Measurements from ENCODE around the gene CACNA1F.
A peak's percentile ranks its signal among the peaks of the same experiment; 100 is the strongest.
"Not testable (repeated sequence)": the region's sequence is repeated elsewhere in the genome, so short reads cannot be mapped to it uniquely, and the experiment has no call there.

The CACNA1F gene

GRCh38 chrX:49177338-49177833 is 55.8 kb downstream of the CACNA1F start:
- peak; percentile 54 to 73 (median 72) for DNase-seq
- H3K4me3 ChIP-seq (ENCODE audit: control insufficient read depth in 1 of 7, extremely low read depth in 1 of 7, insufficient read depth in 4 of 7, low read depth in 2 of 7, low read length in 6 of 7), result no peak overlapping the region
- H3K36me3 ChIP-seq (ENCODE audit: control insufficient read depth in 4 of 4, insufficient read depth in 4 of 4, low read length in 3 of 4), result peaks cover 2 to 51% (median 21%) of the 10 kb centered on the region in 4 experiments
- H3K27ac ChIP-seq (ENCODE audit: insufficient read depth in 1 of 2, low read depth in 1 of 2, low read length in 2 of 2, poor library complexity in 1 of 2, severe bottlenecking in 2 of 2), result no peak overlapping the region
- CTCF ChIA-PET, result interaction anchor here (0.9 to 1.9 kb wide), 8 partner anchors 9 to 50 kb away, joined by 3 to 12 read pairs (median 3); partner anchors contain the start of gene MAGIX
- H3K9me3 ChIP-seq (ENCODE audit: control extremely low read depth in 1 of 5, control insufficient read depth in 4 of 5, insufficient read depth in 2 of 5, low read depth in 1 of 5, low read length in 4 of 5), result no peaks in the 10 kb centered on the region
- POLR2A ChIA-PET, result interaction anchor here (1.0 to 1.3 kb wide), 2 partner anchors 10 to 14 kb away, joined by 3 to 7 read pairs; no protein-coding TSS in a partner anchor
- 73% methylated on average over 2 of the region's 4 CpGs for WGBS (ENCODE audit: insufficient coverage)
- peaks cover 3 to 37% (median 22%) of the 10 kb centered on the region in 4 experiments for H3K4me1 ChIP-seq (ENCODE audit: control extremely low read depth in 1 of 4, control insufficient read depth in 4 of 4, insufficient read depth in 4 of 4, low read length in 3 of 4)
- no peaks in the 10 kb centered on the region for H3K27me3 ChIP-seq (replicated peaks in 2 of 5; ENCODE audit: control insufficient read depth in 4 of 5, insufficient read depth in 5 of 5, low read length in 4 of 5)

GRCh38 chrX:49176421-49177326 is 56.5 kb downstream of the CACNA1F start:
- Histone ChIP-seq H3K9me3 (ENCODE audit: control extremely low read depth in 1 of 5, control insufficient read depth in 4 of 5, insufficient read depth in 2 of 5, low read depth in 1 of 5, low read length in 4 of 5) (peaks cover 0 to 3% (median 0%) of the 10 kb centered on the region in 5 experiments), H3K36me3 (ENCODE audit: control insufficient read depth in 4 of 4, insufficient read depth in 4 of 4, low read length in 3 of 4) (peaks cover 0 to 51% (median 19%) of the 10 kb centered on the region in 4 experiments), H3K27ac (ENCODE audit: insufficient read depth in 1 of 2, low read depth in 1 of 2, low read length in 2 of 2, poor library complexity in 1 of 2, severe bottlenecking in 2 of 2) (no peak overlapping the region), H3K4me3 (ENCODE audit: control insufficient read depth in 1 of 7, extremely low read depth in 1 of 7, insufficient read depth in 4 of 7, low read depth in 2 of 7, low read length in 6 of 7) (peak overlapping the region in 1 of 7 experiments; percentile 5), H3K27me3 (replicated peaks in 2 of 5; ENCODE audit: control insufficient read depth in 4 of 5, insufficient read depth in 5 of 5, low read length in 4 of 5) (no peaks in the 10 kb centered on the region), H3K4me1 (ENCODE audit: control extremely low read depth in 1 of 4, control insufficient read depth in 4 of 4, insufficient read depth in 4 of 4, low read length in 3 of 4) (peaks cover 3 to 40% (median 23%) of the 10 kb centered on the region in 4 experiments)
- ChIA-PET CTCF (interaction anchor here (0.9 to 1.9 kb wide), 7 partner anchors 10 to 50 kb away, joined by 3 to 12 read pairs (median 3); partner anchors contain the start of gene MAGIX), POLR2A (interaction anchor here (1.0 to 2.0 kb wide), 3 partner anchors 10 to 14 kb away, joined by 3 to 7 read pairs (median 6); no protein-coding TSS in a partner anchor)
- no peak for DNase-seq
- WGBS (ENCODE audit: insufficient coverage), result 71% methylated on average over 26 of the region's 27 CpGs

GRCh38 chrX:49175435-49176274 is 57.5 kb downstream of the CACNA1F start:
- Histone ChIP-seq H3K4me3 (ENCODE audit: control insufficient read depth in 1 of 7, extremely low read depth in 1 of 7, insufficient read depth in 4 of 7, low read depth in 2 of 7, low read length in 6 of 7) (no peak overlapping the region), H3K27ac (ENCODE audit: insufficient read depth in 1 of 2, low read depth in 1 of 2, low read length in 2 of 2, poor library complexity in 1 of 2, severe bottlenecking in 2 of 2) (no peak overlapping the region), H3K4me1 (ENCODE audit: control extremely low read depth in 1 of 4, control insufficient read depth in 4 of 4, insufficient read depth in 4 of 4, low read length in 3 of 4) (peaks cover 3 to 43% (median 24%) of the 10 kb centered on the region in 4 experiments), H3K27me3 (replicated peaks in 2 of 5; ENCODE audit: control insufficient read depth in 4 of 5, insufficient read depth in 5 of 5, low read length in 4 of 5) (no peaks in the 10 kb centered on the region), H3K36me3 (ENCODE audit: control insufficient read depth in 4 of 4, insufficient read depth in 4 of 4, low read length in 3 of 4) (peaks cover 0 to 51% (median 18%) of the 10 kb centered on the region in 4 experiments), H3K9me3 (ENCODE audit: control extremely low read depth in 1 of 5, control insufficient read depth in 4 of 5, insufficient read depth in 2 of 5, low read depth in 1 of 5, low read length in 4 of 5) (peaks cover 0 to 5% (median 0%) of the 10 kb centered on the region in 5 experiments)
- 88% methylated on average over 36 of the region's 43 CpGs for WGBS (ENCODE audit: insufficient coverage)
- ChIA-PET POLR2A (interaction anchor here (2.0 kb wide), 1 partner anchor 9 kb away, joined by 6 read pairs; no protein-coding TSS in a partner anchor), CTCF (interaction anchor here (0.6 to 1.9 kb wide), 7 partner anchors 9 to 55 kb away, joined by 3 to 12 read pairs (median 4); no protein-coding TSS in a partner anchor)
- DNase-seq, result peak in 1 of 3 donors; percentile 43

GRCh38 chrX:49174723-49175122 is 58.4 kb downstream of the CACNA1F start:
- H3K4me3 ChIP-seq (ENCODE audit: control insufficient read depth in 1 of 7, extremely low read depth in 1 of 7, insufficient read depth in 4 of 7, low read depth in 2 of 7, low read length in 6 of 7), result no peak overlapping the region

GRCh38 chrX:49173544-49173943 is 59.6 kb downstream of the CACNA1F start:
- H3K9me3 ChIP-seq (ENCODE audit: control extremely low read depth in 1 of 5, control insufficient read depth in 4 of 5, insufficient read depth in 2 of 5, low read depth in 1 of 5, low read length in 4 of 5); H3K27me3 ChIP-seq (replicated peaks in 2 of 5; ENCODE audit: control insufficient read depth in 4 of 5, insufficient read depth in 5 of 5, low read length in 4 of 5); H3K27ac ChIP-seq (ENCODE audit: insufficient read depth in 1 of 2, low read depth in 1 of 2, low read length in 2 of 2, poor library complexity in 1 of 2, severe bottlenecking in 2 of 2); DNase-seq; POLR2A ChIA-PET: not testable (repeated sequence)
- H3K4me3 ChIP-seq (ENCODE audit: control insufficient read depth in 1 of 7, extremely low read depth in 1 of 7, insufficient read depth in 4 of 7, low read depth in 2 of 7, low read length in 6 of 7), result peak overlapping the region in 2 of 7 experiments; percentile 77 to 82
- 90% methylated on average over 5 of the region's 8 CpGs for WGBS (ENCODE audit: insufficient coverage)
- CTCF ChIA-PET, result interaction anchor here (1.1 to 1.8 kb wide), 4 partner anchors 9 to 28 kb away, joined by 3 to 6 read pairs (median 4); no protein-coding TSS in a partner anchor
- peaks cover 3 to 52% (median 26%) of the 10 kb centered on the region in 4 experiments for H3K4me1 ChIP-seq (ENCODE audit: control extremely low read depth in 1 of 4, control insufficient read depth in 4 of 4, insufficient read depth in 4 of 4, low read length in 3 of 4)
- H3K36me3 ChIP-seq (ENCODE audit: control insufficient read depth in 4 of 4, insufficient read depth in 4 of 4, low read length in 3 of 4), result peaks cover 0 to 36% (median 10%) of the 10 kb centered on the region in 4 experiments

More at GRCh38 chrX:49174723-49175122, 58.4 kb downstream of the CACNA1F start:
- DNase-seq, result no peak
- H3K36me3 ChIP-seq (ENCODE audit: control insufficient read depth in 4 of 4, insufficient read depth in 4 of 4, low read length in 3 of 4), result peaks cover 0 to 47% (median 16%) of the 10 kb centered on the region in 4 experiments
- no peaks in the 10 kb centered on the region for H3K27me3 ChIP-seq (replicated peaks in 2 of 5; ENCODE audit: control insufficient read depth in 4 of 5, insufficient read depth in 5 of 5, low read length in 4 of 5)
- H3K4me1 ChIP-seq (ENCODE audit: control extremely low read depth in 1 of 4, control insufficient read depth in 4 of 4, insufficient read depth in 4 of 4, low read length in 3 of 4), result peaks cover 3 to 44% (median 24%) of the 10 kb centered on the region in 4 experiments
- POLR2A ChIA-PET, result interaction anchor here (2.0 kb wide), 1 partner anchor 8 kb away, joined by 6 read pairs; no protein-coding TSS in a partner anchor
- CTCF ChIA-PET, result interaction anchor here (1.0 to 1.8 kb wide), 5 partner anchors 16 to 54 kb away, joined by 3 to 6 read pairs (median 4); no protein-coding TSS in a partner anchor
- no peak overlapping the region for H3K27ac ChIP-seq (ENCODE audit: insufficient read depth in 1 of 2, low read depth in 1 of 2, low read length in 2 of 2, poor library complexity in 1 of 2, severe bottlenecking in 2 of 2)
- WGBS (ENCODE audit: insufficient coverage), result no CpG with 5 or more reads among the region's 3 CpGs
- H3K9me3 ChIP-seq (ENCODE audit: control extremely low read depth in 1 of 5, control insufficient read depth in 4 of 5, insufficient read depth in 2 of 5, low read depth in 1 of 5, low read length in 4 of 5), result peaks cover 0 to 5% (median 0%) of the 10 kb centered on the region in 5 experiments

- ChIA-PET POLR2A (interaction anchor here (0.6 to 0.9 kb wide), 2 partner anchors 9 to 14 kb away, joined by 3 read pairs; no protein-coding TSS in a partner anchor), CTCF (interaction anchor here (1.2 kb wide), 1 partner anchor 15 kb away, joined by 6 read pairs; no protein-coding TSS in a partner anchor)
- H3K4me1 ChIP-seq (ENCODE audit: control extremely low read depth in 1 of 4, control insufficient read depth in 4 of 4, insufficient read depth in 4 of 4, low read length in 3 of 4), result peaks cover 9 to 60% (median 34%) of the 10 kb centered on the region in 4 experiments
- no peaks in the 10 kb centered on the region for H3K27me3 ChIP-seq (replicated peaks in 2 of 5; ENCODE audit: control insufficient read depth in 4 of 5, insufficient read depth in 5 of 5, low read length in 4 of 5)
- H3K36me3 ChIP-seq (ENCODE audit: control insufficient read depth in 4 of 4, insufficient read depth in 4 of 4, low read length in 3 of 4), result peaks cover 0 to 30% (median 6%) of the 10 kb centered on the region in 4 experiments
- peak overlapping the region in 6 of 7 experiments; percentile 39 to 82 (median 73) for H3K4me3 ChIP-seq (ENCODE audit: control insufficient read depth in 1 of 7, extremely low read depth in 1 of 7, insufficient read depth in 4 of 7, low read depth in 2 of 7, low read length in 6 of 7)
- WGBS (ENCODE audit: insufficient coverage), result 45% methylated on average over 35 of the region's 37 CpGs
- H3K9me3 ChIP-seq (ENCODE audit: control extremely low read depth in 1 of 5, control insufficient read depth in 4 of 5, insufficient read depth in 2 of 5, low read depth in 1 of 5, low read length in 4 of 5), result peaks cover 0 to 5% (median 0%) of the 10 kb centered on the region in 5 experiments
- H3K27ac ChIP-seq (ENCODE audit: insufficient read depth in 1 of 2, low read depth in 1 of 2, low read length in 2 of 2, poor library complexity in 1 of 2, severe bottlenecking in 2 of 2), result peak overlapping the region; percentile 2 to 66
- peak in 2 of 3 donors; percentile 70 to 75 for DNase-seq
Observed at GRCh38 chrX:49172280-49172780, 60.8 kb downstream of the CACNA1F start.

Measured in common myeloid progenitor, CD34-positive (primary cell).